Memory B cell (primary cell): ENCODE data around the gene KLRB1.
"Not testable (repeated sequence)": the region's sequence is repeated elsewhere in the genome, so short reads cannot be mapped to it uniquely, and the experiment has no call there.

Source experiments
- ATAC-seq: fragments of 150-1000 bp; cut with Tn5 transposase; 2 replicates; pipeline ENCODE4 v1.10.0; 2021; ENCODE audit warnings: low read depth, mild to moderate bottlenecking, moderate library complexity
- DNase-seq, 2 donors: peaks; one replicate each; pipeline ENCODE4 v3.0.0; 2022; ENCODE audit warnings: low spot score in 2 of 2
- H3K27ac Mint-ChIP-seq: one replicate; pipeline ENCODE4 v1.8.0; 2022; ENCODE audit warnings: mild to moderate bottlenecking, moderate library complexity, mixed read lengths
- H3K27me3 Mint-ChIP-seq: one replicate; pipeline ENCODE4 v1.8.0; 2022; ENCODE audit warnings: mixed read lengths
- H3K36me3 Mint-ChIP-seq: one replicate; pipeline ENCODE4 v1.8.0; 2022; ENCODE audit warnings: mild to moderate bottlenecking, mixed read lengths
- H3K4me1 Mint-ChIP-seq: one replicate; pipeline ENCODE4 v1.8.0; 2022; ENCODE audit warnings: mixed read lengths
- H3K4me3 Mint-ChIP-seq: one replicate; pipeline ENCODE4 v1.8.0; 2022; ENCODE audit warnings: mild to moderate bottlenecking, moderate library complexity, mixed read lengths
- H3K9me3 Mint-ChIP-seq: one replicate; pipeline ENCODE4 v1.8.0; 2022; ENCODE audit warnings: mixed read lengths

The KLRB1 gene

GRCh38 chr12:9606247-9606646 lies 1.5 kb downstream of the KLRB1 start:
- Mint-ChIP-seq H3K27me3 (no peaks in the 10 kb centered on the region), H3K4me1 (no peaks in the 10 kb centered on the region), H3K4me3 (no peak overlapping the region), H3K36me3 (no peaks in the 10 kb centered on the region), H3K9me3 (no peaks in the 10 kb centered on the region), H3K27ac (no peak overlapping the region)
- no peak for ATAC-seq
- no peak for DNase-seq

GRCh38 chr12:9605483-9605882 lies 2.2 kb downstream of the KLRB1 start:
- H3K4me3 Mint-ChIP-seq: no peak overlapping the region
- H3K27me3 Mint-ChIP-seq: no peaks in the 10 kb centered on the region
- H3K27ac Mint-ChIP-seq: no peak overlapping the region
- no peaks in the 10 kb centered on the region for H3K4me1 Mint-ChIP-seq
- no peaks in the 10 kb centered on the region for H3K36me3 Mint-ChIP-seq
- ATAC-seq (no peak), DNase-seq (no peak)
- H3K9me3 Mint-ChIP-seq: no peaks in the 10 kb centered on the region

GRCh38 chr12:9604287-9604686 lies 3.4 kb downstream of the KLRB1 start:
- no peak overlapping the region for H3K4me3 Mint-ChIP-seq
- no peak overlapping the region for H3K27ac Mint-ChIP-seq
- H3K4me1 Mint-ChIP-seq: no peaks in the 10 kb centered on the region
- no peaks in the 10 kb centered on the region for H3K9me3 Mint-ChIP-seq
- DNase-seq (no peak), ATAC-seq (no peak)
- H3K27me3 Mint-ChIP-seq: no peaks in the 10 kb centered on the region
- no peaks in the 10 kb centered on the region for H3K36me3 Mint-ChIP-seq

DNA sequence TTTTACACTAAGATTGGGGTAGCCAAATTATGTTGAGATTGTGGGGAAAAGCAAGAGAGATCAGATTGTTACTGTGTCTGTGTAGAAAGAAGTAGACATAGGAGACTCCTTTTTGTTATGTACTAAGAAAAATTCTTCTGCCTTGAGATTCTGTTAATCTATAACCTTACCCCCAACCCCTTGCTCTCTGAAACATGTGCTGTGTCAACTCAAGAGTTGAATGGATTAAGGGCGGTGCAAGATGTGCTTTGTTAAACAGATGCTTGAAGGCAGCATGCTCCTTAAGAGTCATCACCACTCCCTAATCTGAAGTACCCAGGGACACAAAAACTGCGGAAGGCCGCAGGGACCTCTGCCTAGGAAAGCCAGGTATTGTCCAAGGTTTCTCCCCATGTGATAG lies 7.3 kb downstream of the KLRB1 start:
- not testable (repeated sequence) for H3K27me3 Mint-ChIP-seq, H3K4me1 Mint-ChIP-seq, H3K9me3 Mint-ChIP-seq, H3K27ac Mint-ChIP-seq, DNase-seq, ATAC-seq, H3K36me3 Mint-ChIP-seq, H3K4me3 Mint-ChIP-seq

DNA sequence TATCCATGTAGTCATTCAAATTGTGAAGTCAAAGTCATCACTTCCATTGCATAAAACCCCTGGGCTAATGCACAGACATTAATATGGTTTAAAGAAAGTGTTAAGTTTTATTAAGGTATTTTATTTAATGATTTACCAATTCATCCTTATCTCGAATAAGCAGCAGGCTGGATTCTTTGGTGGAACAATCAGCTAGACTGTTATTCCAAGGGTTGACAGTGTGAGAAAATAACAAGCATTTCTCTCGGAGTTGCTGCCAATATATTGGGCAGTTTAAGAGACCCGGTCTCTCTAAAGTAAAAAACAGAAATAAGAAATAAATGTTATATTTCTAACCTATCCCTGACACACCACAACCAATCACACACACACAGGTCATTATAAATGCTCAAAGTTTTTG lies 9.4 kb downstream of the KLRB1 start:
- Mint-ChIP-seq H3K27ac (no peak overlapping the region), H3K9me3 (no peaks in the 10 kb centered on the region), H3K4me1 (no peaks in the 10 kb centered on the region), H3K36me3 (no peaks in the 10 kb centered on the region), H3K4me3 (no peak overlapping the region), H3K27me3 (no peaks in the 10 kb centered on the region)
- ATAC-seq: no peak
- no peak for DNase-seq

DNA sequence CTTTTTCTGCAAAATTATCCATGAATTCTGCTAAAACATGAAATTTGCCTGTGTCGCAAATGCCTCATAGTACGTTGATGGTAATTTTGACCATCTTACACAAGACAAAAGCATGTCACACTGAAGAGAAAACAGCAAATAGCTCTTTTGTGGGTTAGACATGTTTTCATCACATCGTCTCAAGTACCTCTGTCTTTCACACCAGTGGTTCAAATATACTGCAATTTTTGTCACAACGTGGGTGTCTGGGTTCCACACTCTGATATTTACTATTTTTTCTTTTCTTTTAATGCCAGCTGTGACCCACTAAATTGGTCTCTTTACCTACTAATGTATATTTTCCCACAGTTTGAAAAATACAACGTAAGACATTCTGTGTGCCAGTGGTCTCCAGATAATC lies 10.4 kb downstream of the KLRB1 start:
- no peaks in the 10 kb centered on the region for H3K4me1 Mint-ChIP-seq
- DNase-seq: no peak
- no peaks in the 10 kb centered on the region for H3K27me3 Mint-ChIP-seq
- H3K36me3 Mint-ChIP-seq: no peaks in the 10 kb centered on the region
- H3K4me3 Mint-ChIP-seq: no peak overlapping the region
- no peaks in the 10 kb centered on the region for H3K9me3 Mint-ChIP-seq
- ATAC-seq: no peak
- H3K27ac Mint-ChIP-seq: no peak overlapping the region

DNA sequence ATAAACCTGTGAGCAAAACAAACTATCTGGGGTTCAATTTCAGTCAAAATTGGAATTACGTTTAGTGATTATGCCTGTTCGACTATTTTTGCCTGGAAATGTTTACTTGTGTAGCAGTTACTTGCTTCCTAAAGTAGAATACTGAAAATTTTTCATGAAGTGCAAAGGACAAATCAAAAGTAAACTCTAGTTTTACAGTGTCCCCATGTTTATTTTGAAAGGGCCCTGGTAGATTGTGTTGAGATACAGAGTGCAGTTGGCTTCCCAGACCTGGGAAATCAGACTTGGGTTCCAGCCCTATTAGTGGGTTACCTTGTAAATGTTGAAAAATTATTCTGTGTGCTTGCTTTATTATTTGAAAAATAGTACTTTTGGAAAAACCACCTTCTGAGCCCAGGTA lies 17.3 kb downstream of the KLRB1 start:
- Mint-ChIP-seq H3K27me3 (no peaks in the 10 kb centered on the region), H3K36me3 (peaks cover 3% of the 10 kb centered on the region), H3K4me3 (no peak overlapping the region), H3K4me1 (no peaks in the 10 kb centered on the region), H3K27ac (no peak overlapping the region), H3K9me3 (no peaks in the 10 kb centered on the region)
- DNase-seq (no peak), ATAC-seq (no peak)

GRCh38 chr12:9588749-9589148 lies 19.0 kb downstream of the KLRB1 start:
- no peaks in the 10 kb centered on the region for H3K27me3 Mint-ChIP-seq
- ATAC-seq (no peak), DNase-seq (no peak)
- peaks cover 3% of the 10 kb centered on the region for H3K36me3 Mint-ChIP-seq
- H3K9me3 Mint-ChIP-seq: no peaks in the 10 kb centered on the region
- H3K27ac Mint-ChIP-seq: no peak overlapping the region
- no peaks in the 10 kb centered on the region for H3K4me1 Mint-ChIP-seq
- H3K4me3 Mint-ChIP-seq: no peak overlapping the region

DNA sequence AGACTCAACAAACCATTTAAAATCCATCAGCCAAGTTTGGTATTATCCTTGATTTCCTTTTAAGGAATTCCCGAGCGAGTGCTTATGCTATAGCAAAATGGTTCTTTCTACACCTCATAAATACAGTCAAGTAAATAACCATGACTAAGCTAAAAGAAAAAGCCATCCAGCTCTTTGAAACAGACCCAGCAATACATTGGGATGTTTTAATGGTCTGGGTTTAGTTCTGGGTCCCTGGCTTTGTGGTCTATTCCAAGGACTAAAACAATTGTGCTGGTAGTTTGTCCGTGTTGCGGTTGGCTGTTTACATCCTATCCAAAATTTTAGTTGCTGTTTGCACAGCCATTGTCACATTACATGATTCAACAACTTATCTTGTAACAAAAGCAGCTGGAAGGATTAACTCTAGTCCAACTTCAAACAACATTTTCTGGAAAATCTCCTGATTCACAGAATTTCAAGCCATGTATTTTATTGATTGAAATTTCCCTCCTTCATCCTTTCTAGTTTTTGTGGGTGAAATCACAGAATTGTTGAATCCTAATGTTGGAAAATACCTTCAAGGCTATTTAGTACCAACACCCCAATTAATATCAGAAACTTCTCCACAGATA lies 19.6 kb downstream of the KLRB1 start:
- Mint-ChIP-seq H3K27ac (no peak overlapping the region), H3K4me1 (no peaks in the 10 kb centered on the region), H3K27me3 (no peaks in the 10 kb centered on the region), H3K36me3 (peaks cover 3% of the 10 kb centered on the region), H3K4me3 (no peak overlapping the region), H3K9me3 (no peaks in the 10 kb centered on the region)
- DNase-seq (no peak), ATAC-seq (no peak)

DNA sequence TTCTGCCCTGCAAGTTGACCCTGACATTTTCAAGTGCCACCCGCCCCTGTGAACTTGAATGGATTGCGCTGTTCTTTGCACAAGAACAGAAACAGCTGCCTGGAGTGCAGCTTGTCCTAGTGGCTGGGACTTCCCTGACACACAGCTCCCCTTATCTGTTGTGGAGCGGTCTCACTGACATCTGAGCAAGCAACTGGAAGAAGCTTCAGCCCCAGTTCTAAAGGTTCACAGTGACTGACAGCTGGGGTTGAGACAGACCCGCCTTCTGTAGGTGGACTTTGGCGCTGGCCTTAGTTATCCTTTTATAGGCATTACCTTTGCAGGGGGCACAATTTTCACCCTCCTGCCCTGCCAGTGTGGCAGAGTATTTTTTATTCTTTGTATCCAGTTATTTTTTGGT lies 30.0 kb downstream of the KLRB1 start:
- not testable (repeated sequence) for ATAC-seq, H3K9me3 Mint-ChIP-seq, H3K36me3 Mint-ChIP-seq, H3K27ac Mint-ChIP-seq, DNase-seq, H3K4me3 Mint-ChIP-seq, H3K4me1 Mint-ChIP-seq, H3K27me3 Mint-ChIP-seq

DNA sequence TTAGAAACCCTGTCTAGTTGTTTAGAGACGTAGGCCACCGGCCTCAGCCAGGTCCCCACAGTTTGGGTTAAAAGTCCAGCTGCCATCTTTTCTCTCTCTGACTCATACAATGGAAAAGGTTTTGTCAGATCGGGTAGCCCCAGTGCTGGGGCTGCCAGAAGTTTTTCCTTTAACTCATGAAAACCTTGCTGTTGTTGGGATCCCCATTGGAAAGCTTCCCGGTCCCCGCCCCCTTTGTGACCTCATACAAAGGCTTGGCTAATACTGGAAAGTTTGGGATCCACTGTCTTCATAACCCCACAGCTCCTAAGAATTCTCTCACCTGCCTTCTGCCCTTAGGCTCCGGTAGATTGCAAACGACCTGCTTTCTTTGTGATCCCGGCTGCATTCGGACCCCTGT lies 40.6 kb downstream of the KLRB1 start:
- ATAC-seq, H3K4me3 Mint-ChIP-seq, H3K27me3 Mint-ChIP-seq, H3K36me3 Mint-ChIP-seq, H3K9me3 Mint-ChIP-seq, H3K4me1 Mint-ChIP-seq, DNase-seq, H3K27ac Mint-ChIP-seq: not testable (repeated sequence)

- not testable (repeated sequence) for H3K27ac Mint-ChIP-seq, H3K4me1 Mint-ChIP-seq, H3K36me3 Mint-ChIP-seq, H3K27me3 Mint-ChIP-seq, H3K4me3 Mint-ChIP-seq, H3K9me3 Mint-ChIP-seq, DNase-seq, ATAC-seq
Measured at GRCh38 chr12:9566113-9566512, 41.6 kb downstream of the KLRB1 start.

- not testable (repeated sequence) for H3K27me3 Mint-ChIP-seq, H3K27ac Mint-ChIP-seq, ATAC-seq, H3K4me1 Mint-ChIP-seq, DNase-seq, H3K4me3 Mint-ChIP-seq, H3K36me3 Mint-ChIP-seq, H3K9me3 Mint-ChIP-seq
Measured at GRCh38 chr12:9564418-9564817, 43.3 kb downstream of the KLRB1 start.

DNA sequence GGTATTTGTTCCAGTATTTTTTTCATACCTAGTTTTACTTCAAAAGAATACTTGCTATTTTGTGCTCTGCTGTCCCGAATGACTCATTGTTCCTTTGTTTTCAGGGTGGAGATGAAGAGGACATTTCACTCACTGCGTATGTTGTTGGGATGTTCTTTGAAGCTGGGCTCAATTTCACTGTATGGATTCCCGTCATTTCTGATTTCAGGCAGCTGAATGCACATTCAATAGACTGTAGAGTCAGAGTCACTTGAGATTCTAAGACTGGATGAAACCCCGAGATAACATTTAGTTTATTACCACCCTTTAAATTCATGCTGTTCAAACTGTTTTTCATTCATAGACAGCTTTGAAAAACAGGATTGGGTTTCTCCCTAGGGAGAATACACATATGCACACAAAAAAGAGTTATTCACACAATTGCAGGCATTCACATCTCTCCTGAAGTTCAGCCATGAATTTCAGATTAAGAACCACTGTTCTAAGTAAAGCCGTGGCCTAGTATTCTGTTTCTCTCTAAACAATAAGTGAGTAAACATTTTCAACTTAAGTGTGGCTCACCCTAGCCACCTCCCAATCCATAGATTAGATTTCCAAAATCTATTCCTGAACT lies 44.8 kb downstream of the KLRB1 start:
- not testable (repeated sequence) for DNase-seq, H3K4me3 Mint-ChIP-seq, H3K27me3 Mint-ChIP-seq, H3K36me3 Mint-ChIP-seq, H3K4me1 Mint-ChIP-seq, H3K27ac Mint-ChIP-seq, H3K9me3 Mint-ChIP-seq, ATAC-seq

DNA sequence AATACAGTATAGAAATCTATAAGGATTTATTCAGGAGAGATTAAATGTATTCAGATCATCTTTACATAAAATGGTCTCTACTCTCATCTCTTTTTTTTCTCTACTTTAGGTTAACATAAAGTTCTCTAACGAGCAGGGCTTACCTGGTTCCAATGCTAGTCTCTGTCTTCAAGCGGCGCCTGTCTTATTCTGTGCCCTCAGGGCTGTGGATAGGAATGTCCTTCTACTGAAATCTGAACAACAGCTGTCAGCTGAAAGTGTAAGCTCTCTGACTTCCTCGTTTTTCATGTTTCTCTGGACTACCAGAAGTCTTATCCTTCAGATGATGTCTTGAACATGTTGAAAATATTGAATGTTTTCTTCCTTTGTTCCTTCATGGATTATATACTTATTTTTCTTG lies 62.2 kb downstream of the KLRB1 start:
- ATAC-seq, H3K27me3 Mint-ChIP-seq, H3K27ac Mint-ChIP-seq, DNase-seq, H3K4me3 Mint-ChIP-seq, H3K9me3 Mint-ChIP-seq, H3K36me3 Mint-ChIP-seq, H3K4me1 Mint-ChIP-seq: not testable (repeated sequence)
